Calu3 (cell line): ENCODE data around the gene PPP2R2B. TPM values are rescaled to one million over a fixed set of nuclear protein-coding genes. Genes with fewer than 3 reads are reported as not detected.

ENCODE experiments used
- BruUV-seq: library from RNA; stranded (reverse); fragments of 400-500 nt; replicated peaks from 2 replicates; lab custom pipeline; 2021; lab: Mats Ljungman, UMichigan
- CTCF ChIA-PET: fragments of 300-600 bp; sonication (Branson Sonifier 250); formaldehyde crosslinking; loops from one replicate; lab custom pipeline; 2022; ENCODE audit warnings: antibody characterized with exemption; lab: Charles Lee
- DNase-seq: peaks from one replicate; pipeline ENCODE4 v3.0.0; 2022
- H3K27ac Mint-ChIP-seq: one replicate; pipeline ENCODE4 v1.8.0; 2022; ENCODE audit warnings: mixed read lengths; ENCODE audit not compliant: unreplicated experiment
- H3K27me3 Mint-ChIP-seq: one replicate; pipeline ENCODE4 v1.8.0; 2022; ENCODE audit warnings: mixed read lengths; ENCODE audit not compliant: unreplicated experiment
- H3K36me3 Mint-ChIP-seq: one replicate; pipeline ENCODE4 v1.8.0; 2022; ENCODE audit warnings: mild to moderate bottlenecking, moderate library complexity, mixed read lengths; ENCODE audit not compliant: insufficient read depth, unreplicated experiment
- H3K4me1 Mint-ChIP-seq: one replicate; pipeline ENCODE4 v1.8.0; 2022; ENCODE audit warnings: mild to moderate bottlenecking, low read depth, mixed read lengths; ENCODE audit not compliant: unreplicated experiment
- H3K4me3 Mint-ChIP-seq: one replicate; pipeline ENCODE4 v1.8.0; 2022; ENCODE audit warnings: mild to moderate bottlenecking, low read depth, moderate library complexity, mixed read lengths; ENCODE audit not compliant: unreplicated experiment
- H3K9me3 Mint-ChIP-seq: one replicate; pipeline ENCODE4 v1.8.0; 2022; ENCODE audit warnings: low read depth, mixed read lengths; ENCODE audit not compliant: unreplicated experiment
- intact Hi-C: fragments of 100-400 bp; cut with micrococcal nuclease; formaldehyde crosslinking; loops from one replicate; pipeline ENCODE4 v1.10.0; 2022; ENCODE audit not compliant: unreplicated experiment
- total RNA-seq: library from RNA; stranded (reverse); gene quantifications from 2 replicates; pipeline ENCODE4 v1.2.3, GENCODE V29; 2022
- TF ChIP-seq, protein P1 (sequence below): fragments of 200-600 bp; IDR thresholded peaks from one replicate; pipeline ENCODE4 v1.8.0; 2022; ENCODE audit warnings: antibody characterized with exemption; ENCODE audit not compliant: unreplicated experiment

Gene PPP2R2B
- total RNA-seq, 1 experiment from 2014 or later = not detected

DNA sequence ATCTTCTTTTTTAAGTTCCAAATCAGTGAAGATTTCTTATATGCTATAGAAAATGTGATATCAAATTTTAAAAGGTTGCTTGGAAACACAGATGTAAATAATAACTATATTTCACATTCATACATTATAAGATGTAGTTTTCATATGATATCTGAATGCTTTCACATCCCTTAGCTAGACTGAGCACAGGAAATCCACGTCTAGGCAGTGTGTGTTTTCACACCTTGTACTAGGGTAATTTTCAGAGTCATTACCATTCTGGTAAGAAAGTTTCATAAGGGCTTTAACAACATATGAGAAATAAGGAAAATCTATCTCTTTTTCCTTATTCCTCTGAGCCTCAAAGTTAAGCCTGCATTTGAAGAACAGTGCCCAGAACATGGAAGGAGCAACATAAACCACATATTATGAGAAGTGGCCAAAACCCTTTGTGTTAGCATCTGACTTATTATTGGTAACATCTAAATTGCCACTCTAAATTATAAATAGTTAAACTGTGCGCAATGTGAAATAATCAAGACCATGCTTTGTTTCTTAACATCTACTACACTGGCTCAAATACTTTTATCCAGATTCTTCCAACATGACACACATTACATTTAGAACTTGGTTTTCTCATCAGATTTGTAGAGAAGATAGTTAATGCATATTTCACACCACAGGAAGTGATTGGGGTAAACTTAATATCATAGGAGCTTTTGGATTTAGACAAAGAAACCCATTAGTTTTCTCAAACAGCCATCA lies 113.3 kb downstream of the PPP2R2B start:
- Mint-ChIP-seq H3K27me3 (no peaks in the 10 kb centered on the region), H3K4me1 (no peaks in the 10 kb centered on the region), H3K9me3 (no peaks in the 10 kb centered on the region), H3K4me3 (no peak overlapping the region), H3K36me3 (no peaks in the 10 kb centered on the region), H3K27ac (no peak overlapping the region)
- TF ChIP-seq, protein P1, sequence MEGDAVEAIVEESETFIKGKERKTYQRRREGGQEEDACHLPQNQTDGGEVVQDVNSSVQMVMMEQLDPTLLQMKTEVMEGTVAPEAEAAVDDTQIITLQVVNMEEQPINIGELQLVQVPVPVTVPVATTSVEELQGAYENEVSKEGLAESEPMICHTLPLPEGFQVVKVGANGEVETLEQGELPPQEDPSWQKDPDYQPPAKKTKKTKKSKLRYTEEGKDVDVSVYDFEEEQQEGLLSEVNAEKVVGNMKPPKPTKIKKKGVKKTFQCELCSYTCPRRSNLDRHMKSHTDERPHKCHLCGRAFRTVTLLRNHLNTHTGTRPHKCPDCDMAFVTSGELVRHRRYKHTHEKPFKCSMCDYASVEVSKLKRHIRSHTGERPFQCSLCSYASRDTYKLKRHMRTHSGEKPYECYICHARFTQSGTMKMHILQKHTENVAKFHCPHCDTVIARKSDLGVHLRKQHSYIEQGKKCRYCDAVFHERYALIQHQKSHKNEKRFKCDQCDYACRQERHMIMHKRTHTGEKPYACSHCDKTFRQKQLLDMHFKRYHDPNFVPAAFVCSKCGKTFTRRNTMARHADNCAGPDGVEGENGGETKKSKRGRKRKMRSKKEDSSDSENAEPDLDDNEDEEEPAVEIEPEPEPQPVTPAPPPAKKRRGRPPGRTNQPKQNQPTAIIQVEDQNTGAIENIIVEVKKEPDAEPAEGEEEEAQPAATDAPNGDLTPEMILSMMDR = no peak
- intact Hi-C loops = no loop called here
- CTCF ChIA-PET = no interaction called here
- BruUV-seq = no TSS peak
- DNase-seq = no peak

GRCh38 chr5:146762830-146763229 lies 115.7 kb downstream of the PPP2R2B start:
- no peak for DNase-seq
- Mint-ChIP-seq H3K4me1 (no peaks in the 10 kb centered on the region), H3K27me3 (no peaks in the 10 kb centered on the region), H3K9me3 (no peaks in the 10 kb centered on the region), H3K27ac (no peak overlapping the region), H3K36me3 (no peaks in the 10 kb centered on the region), H3K4me3 (no peak overlapping the region)
- CTCF ChIA-PET = interaction anchor here (0.7 kb wide), 1 partner anchor 18 kb away, joined by 3 read pairs; no protein-coding TSS in a partner anchor
- intact Hi-C loops = no loop called here
- no TSS peak for BruUV-seq
- TF ChIP-seq, protein P1 = no peak

- TF ChIP-seq, protein P1 = no peak
- BruUV-seq = no TSS peak
- Mint-ChIP-seq H3K27me3 (peaks cover 7% of the 10 kb centered on the region), H3K4me3 (no peak overlapping the region), H3K36me3 (no peaks in the 10 kb centered on the region), H3K27ac (no peak overlapping the region), H3K4me1 (no peaks in the 10 kb centered on the region), H3K9me3 (no peaks in the 10 kb centered on the region)
- CTCF ChIA-PET = no interaction called here
- DNase-seq = no peak
- intact Hi-C loops = no loop called here
Measured at GRCh38 chr5:146761811-146762210, 116.7 kb downstream of the PPP2R2B start.

DNA sequence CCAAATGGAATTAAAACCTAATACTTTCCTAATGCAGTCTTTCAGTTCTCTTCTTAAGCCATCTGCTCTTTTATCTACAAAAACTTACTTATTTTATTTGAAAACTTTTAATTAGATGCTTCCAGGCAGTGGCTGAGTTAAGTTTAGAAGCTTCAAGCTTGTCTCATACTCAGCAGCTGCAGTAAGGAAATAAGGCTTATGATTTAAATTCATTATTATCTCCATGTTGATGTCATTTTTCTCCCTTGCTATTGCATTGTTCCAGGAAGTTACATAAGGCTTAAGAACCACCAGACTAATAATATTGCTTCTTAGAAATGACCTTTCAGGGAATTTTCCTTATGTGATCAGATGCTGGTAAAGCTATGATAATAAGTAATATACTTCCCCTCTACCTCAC lies 119.6 kb downstream of the PPP2R2B start:
- Mint-ChIP-seq H3K27ac (no peak overlapping the region), H3K9me3 (no peaks in the 10 kb centered on the region), H3K36me3 (no peaks in the 10 kb centered on the region), H3K4me1 (no peaks in the 10 kb centered on the region), H3K27me3 (peaks cover 13% of the 10 kb centered on the region), H3K4me3 (no peak overlapping the region)
- intact Hi-C loops = no loop called here
- TF ChIP-seq, protein P1 = no peak
- no peak for DNase-seq
- no TSS peak for BruUV-seq
- CTCF ChIA-PET = interaction anchor here (0.5 kb wide), 1 partner anchor 73 kb away, joined by 3 read pairs; no protein-coding TSS in a partner anchor
